Right hindlimb (tissue), 1 donor: Measurements from ENCODE around the gene THTPA.
A peak's percentile ranks its signal among the peaks of the same experiment; 100 is the strongest.
"Not testable (repeated sequence)": the region's sequence is repeated elsewhere in the genome, so short reads cannot be mapped to it uniquely, and the experiment has no call there.

ENCODE experiments used
- DNase-seq: peaks from one replicate; pipeline ENCODE4 v3.0.0-alpha.2; 2018

The THTPA gene

DNA sequence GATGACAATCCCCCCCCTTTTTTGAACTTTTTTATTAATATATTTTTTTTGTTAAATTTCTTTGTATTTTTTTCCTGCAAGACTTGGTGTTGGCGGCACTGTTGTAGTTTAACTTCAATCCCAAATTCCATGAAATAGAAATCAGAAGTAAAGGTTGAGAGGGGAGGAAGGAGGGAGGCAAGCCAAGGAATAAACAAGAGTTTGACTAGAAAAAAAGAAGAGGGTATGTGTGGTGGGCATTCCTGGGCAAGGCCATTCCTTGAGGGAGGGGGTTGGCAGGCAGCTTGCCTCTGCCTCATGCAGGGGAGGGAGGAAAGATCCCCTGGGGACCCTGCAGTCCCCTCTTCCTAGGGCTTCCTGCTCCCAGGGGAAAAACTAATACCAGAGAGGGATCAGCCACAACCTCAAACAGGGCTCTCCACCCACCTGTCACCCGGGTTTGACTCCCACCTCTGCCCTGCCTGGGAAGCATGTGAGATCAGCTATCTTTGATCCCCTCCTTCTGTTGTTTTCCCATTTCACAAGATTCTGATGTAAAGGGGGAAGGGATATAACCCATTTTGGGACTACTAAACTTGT is 12.0 kb downstream of the THTPA start:
- DNase-seq: peak; percentile 22

DNA sequence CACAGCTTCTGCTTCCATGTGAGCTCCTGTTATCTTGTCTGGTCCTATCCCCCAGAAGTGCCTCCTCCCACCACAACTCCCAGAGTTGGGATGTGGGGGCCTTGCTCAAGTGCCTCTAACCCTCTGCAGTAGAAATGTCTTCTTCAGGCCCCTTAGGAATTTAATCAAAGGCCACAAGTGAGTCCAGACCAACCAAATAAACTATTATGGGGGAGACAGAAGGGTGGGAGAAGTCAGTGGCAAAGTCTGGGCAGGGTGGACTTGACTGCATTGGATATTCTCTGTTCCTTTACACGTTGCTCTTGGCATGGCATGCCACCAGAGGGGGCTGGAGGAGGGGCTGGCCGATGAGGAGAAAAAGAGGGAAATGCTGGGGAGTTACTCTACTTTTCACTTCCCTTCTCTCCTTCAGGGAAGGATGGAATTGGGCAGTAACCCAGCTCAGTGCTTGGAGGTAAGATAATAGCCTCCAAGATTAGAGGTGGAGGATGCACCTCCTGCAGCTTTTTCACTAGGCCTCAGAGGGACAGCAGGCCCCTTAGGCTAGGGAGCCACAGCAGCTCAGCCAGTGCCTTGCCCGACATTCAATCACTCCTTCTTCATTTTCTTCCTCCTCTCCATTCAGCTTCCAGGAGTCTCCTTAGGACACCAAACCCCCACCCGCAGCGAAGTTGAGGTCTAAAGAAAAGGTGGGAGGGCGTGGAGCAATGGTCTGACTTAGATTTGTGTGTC is 12.7 kb downstream of the THTPA start:
- DNase-seq: peak; percentile 55

DNA sequence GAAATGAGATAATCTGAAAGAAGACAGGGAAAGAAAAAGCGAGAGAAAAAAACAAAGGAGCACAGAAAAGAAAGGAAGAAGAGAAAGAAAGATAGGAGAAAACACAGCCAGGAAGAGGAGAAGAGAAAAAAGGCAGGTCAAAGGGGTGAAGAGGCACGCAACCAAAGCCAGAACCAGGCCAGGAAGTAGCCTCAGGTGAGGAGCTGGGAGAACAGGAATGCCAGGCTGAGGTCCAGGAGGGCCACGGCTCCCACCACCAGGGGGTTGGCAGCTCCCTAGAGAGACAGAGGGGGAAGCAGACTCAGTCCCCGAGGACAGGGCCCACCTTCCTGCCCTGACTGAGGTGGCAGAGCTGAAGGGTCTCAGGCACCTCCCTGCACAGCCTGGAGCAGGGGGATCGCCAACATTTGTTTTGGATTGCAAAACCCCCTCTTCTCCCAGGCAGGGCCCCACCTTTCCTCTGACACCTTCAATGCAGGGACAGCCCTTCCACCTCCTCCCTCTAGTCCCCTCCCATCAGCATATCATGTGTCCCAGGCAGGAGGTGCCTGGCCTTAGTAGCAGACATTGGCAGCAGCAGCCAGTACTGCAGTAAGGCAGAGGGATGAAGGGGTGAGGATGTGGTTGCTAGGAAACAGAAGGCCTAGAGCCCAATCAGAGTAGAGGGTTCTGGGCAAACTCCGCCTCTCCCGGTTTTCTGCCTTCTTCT is 13.5 kb downstream of the THTPA start:
- peak; percentile 62 for DNase-seq

DNA sequence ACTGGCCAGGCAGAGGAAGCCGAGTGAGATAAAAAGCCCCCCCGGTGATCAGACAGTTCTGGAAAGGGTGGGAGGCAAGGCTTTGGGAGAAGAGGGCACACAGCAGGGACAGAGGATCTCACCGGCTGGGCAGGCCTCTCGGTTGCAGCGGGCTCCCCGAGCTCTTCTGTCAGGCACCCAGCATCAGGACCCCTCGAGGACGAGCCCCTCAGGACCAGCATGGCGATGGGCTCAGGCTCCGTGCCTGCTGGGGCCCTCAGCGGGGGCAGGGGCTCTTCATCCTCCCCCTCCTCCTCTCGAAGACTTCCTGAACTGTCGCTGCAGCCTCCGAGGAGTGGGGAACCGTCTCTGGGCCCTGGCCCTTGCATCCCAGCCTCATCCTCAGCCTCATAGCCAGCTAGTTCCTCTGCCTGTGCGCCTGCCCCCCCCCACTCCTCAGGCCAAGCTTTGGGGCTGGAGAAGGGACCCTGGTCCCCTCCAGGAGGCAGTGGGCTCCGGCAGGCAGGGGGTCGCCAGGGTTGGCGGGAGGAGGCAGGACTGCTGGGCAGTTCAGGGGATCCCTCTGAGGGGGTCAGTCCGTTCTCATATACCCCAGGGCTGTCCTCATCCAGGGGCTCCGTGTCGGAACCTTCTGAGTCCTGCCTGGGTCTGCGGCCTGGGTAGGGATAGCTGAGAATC is 14.9 kb downstream of the THTPA start:
- DNase-seq: peak; percentile 19

DNA sequence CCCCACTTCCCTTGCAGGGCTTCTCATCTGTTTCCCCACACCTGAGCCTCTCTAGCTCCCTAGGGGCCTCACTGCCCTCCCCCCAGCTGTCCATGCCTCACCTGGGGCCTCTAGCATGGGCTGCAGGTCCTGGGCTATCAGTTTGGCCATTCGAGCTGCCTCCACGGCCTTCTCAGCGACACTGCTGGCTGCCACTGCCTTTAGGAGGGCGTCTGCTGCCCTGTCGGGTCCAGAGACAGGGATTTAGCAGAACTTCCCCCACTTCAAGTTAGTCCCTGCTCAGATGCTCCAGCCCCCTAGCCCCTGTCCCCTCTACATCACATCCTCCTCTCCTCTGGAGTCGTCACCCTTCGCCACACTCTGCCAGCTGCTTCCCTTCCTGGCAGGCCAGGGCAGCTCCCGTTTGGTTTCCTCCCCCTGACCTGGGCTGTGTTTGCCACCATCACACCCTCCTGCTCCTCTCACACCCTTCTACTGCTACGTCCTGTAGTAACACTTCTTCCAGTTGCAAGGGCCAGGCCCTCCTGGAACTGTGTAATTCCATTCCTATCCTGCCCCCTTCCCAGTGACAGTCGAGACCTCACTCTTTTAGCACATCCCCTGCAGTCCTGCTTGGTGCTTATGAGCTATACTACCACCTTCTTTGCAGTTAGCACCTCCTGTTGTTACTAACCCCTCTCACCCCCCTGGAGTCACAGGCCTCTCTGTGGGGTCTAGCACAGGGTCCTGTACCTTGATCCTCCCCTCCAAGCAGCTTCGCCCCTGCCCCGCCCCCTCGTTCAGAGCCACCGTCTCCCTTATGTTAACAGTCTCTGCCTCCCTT is 15.8 kb downstream of the THTPA start:
- DNase-seq: peak; percentile 21

DNA sequence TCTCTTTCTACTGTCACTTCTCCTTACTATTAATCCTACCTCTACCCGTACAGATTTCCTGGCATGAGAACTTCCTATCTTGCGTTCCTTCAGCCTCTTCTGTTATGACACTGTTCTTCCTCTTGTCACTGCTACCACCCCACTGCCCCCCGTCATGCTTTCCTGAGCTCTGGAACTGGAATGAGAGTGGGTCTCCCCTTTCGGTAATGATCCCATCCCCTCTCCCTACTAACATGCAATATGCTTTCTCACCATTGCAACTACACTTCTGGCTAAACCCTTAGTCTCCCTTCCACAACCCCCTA is 16.4 kb downstream of the THTPA start:
- no peak for DNase-seq

DNA sequence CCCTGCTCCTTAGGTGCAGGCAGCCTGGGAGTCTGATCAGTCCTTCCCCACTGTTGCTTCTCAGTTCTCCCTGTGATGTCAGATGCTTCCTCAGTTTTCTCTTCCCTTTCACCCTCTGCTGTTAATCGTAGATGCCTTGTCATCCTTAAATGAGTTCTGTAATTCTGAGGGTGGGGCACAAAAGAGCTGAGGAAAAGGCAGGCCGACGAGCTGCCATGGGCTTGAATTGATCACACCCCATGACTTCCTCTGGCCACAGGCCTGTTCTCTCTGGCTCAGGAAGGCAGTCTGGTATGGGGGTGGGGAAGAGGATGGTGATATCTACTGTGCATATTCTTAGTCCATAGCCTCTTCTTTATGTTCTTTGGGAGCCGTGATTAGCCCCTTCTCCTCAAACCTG is 16.8 kb downstream of the THTPA start:
- DNase-seq: no peak

DNA sequence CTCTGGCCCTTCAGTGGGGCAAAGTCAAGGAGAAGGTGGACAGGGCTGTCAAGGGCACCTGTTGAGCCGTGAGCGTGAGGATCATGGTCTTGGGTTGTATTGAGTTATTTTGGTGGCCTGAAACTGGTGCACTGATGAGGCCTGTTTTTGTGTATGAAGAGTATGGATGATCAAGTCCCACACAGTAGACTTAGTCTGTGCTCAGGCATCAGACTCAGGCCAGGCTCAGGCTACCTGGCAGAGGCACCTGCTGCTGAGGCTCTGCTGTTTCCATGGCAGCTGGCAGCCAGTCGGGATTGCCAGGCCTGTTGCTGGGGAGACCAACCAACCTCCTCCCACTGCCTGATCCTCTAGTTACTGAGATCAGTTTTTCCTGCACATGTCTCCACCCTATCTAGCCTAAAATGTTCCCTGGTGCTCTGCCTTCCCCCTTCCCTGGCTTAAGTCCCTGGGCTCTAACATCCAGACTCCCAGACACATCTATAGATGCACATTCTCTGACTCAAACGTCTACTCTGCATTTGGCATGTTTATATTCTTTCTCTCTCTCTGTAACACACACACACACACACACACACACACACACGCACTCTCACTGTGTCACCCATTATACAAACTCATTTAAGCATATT is 17.4 kb downstream of the THTPA start:
- no peak for DNase-seq

DNA sequence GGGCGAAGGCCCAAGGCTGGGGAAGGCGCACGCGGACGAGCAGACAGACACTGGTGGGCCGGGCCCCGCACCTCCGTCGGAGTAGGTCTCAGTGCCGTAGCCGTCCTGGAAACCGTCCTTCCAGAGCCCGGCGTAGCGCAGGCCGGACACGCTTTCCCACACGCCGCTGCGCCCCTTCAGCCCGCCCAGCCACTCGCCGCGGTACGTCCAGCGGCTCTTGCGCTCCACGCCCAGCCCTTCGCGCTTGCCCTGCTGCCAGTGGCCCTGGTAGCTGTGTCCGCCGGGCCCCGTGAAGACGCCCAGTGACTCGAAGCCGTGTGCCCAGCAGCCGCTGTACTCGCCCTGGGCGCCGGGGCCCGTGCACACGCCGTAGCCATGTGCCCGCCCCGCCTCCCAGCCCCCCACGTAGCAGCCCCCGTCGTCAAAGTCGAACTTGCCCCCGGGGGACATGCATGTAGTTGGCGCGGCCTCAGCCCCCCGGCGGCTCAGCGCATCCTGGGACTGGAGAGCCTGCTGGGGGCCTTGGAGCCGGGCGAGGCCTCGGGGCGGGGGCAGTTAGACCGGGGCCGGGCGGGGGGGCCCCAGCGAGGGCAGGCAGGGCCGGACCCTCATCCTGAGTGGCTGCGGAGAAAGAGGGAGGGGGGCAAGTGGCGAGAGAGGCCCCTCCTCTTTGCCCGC is 21.1 kb downstream of the THTPA start:
- DNase-seq: peak; percentile 44

DNA sequence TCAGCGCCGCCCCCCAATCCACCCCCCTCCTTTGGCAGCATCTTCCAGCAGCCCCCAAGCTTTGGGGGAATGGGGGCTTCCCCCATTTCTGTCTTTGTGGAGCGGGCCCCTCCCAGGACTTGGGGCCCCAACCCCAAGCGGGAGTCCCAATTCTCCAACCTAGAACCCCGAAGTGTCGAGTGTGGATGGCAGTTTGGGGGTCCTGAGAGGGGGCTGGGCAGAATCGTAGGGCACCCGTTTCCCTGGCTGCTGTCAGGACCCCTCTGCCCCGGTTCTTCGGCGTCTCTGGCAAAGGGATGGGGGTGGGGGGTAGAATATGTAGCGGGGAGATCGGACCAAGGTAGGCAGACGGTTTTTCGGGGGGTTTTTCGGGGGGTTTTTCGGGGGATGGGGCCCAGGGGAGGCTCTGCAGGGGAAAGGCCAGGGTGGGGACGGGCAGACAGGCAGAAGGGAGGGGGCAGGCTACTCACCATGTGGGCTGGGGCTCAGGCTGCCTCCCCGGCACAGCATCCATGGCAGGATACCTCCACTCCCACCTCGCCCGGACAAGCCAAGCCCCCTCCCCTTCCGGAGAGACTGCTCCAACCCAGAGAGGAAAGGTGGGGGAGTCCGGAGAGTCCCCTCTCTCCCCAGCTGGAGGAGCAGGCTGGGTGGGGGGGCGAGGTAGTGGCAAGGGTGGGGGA is 21.8 kb downstream of the THTPA start:
- peak; percentile 43 for DNase-seq

DNA sequence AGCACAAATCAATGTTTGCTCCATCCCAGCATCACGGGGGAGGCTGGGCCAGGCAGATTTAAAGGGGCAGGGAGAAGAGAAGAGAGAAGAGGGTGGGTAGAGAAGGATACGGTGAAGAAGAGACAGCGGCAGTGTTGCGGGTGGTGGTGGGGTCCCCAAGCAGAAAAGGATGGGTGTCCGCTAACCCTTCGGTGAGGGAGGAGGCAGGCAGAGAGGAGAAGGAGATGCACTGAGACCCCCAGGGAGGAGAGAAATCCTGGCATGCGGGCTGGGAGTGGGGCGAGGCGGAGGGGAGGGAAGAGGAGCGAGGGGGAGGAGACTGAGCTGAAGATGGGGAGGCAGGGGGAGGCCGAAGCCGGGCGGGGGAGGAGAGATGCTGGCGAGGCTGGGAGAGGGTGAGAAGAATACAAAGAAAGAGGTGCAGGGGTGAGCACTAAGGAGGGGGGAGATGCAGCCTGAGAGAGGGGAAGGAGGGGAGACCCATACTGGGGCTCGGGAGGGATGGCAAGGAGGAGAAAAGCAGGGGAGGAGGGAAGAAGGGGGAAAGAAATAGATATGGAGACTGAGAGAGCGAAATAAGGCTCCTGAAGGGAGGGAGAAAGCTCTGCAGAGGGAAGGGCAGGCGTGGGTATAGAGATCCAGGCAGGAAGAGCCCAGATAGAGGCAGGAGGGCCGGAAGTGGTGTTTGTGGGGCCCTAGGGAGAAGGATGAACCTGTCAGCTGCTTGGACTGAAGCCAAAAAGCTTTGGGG is 22.7 kb downstream of the THTPA start, which contains the start of gene JPH4:
Gene JPH4, minus strand, starts transcription at position 231 of the 751 bp plus-strand sequence. CDS start 1,337 bp downstream, outside the sequence.
- DNase-seq: peak; percentile 65

DNA sequence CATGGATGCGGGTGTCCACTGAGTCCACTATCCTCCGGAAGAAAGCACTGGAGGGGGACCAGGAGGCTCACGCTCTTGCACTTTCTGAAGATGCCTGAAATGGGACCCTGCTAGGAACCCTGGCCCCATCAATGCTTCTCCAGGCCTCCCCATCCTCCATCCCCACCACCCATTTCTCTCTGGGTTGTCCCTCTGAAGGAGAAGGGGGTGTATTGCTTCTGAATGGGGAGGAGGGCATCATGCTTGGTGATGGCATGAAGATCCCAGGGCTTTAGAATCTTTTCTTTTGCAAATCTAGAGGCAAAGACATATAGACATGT is 23.2 kb downstream of the THTPA start:
- no peak for DNase-seq

DNA sequence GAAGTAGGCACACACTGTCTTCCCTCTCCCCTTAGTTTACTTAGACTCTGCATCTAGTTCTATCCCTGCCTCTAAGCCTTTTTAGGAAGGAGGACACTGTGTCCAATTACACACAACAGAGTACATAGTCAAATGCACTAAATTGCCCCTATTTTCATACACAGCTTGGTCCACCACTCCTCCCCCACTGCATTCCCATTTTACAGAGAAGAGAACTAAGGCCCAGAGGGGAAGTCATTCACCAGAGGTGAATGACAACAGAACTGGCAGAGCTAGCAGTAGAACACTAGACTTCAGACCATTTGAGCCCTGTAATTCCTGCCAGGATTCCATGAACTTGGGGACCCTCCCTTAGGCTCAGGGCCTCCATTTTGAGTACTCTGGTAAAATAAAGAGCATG is 23.7 kb downstream of the THTPA start:
- no peak for DNase-seq

DNA sequence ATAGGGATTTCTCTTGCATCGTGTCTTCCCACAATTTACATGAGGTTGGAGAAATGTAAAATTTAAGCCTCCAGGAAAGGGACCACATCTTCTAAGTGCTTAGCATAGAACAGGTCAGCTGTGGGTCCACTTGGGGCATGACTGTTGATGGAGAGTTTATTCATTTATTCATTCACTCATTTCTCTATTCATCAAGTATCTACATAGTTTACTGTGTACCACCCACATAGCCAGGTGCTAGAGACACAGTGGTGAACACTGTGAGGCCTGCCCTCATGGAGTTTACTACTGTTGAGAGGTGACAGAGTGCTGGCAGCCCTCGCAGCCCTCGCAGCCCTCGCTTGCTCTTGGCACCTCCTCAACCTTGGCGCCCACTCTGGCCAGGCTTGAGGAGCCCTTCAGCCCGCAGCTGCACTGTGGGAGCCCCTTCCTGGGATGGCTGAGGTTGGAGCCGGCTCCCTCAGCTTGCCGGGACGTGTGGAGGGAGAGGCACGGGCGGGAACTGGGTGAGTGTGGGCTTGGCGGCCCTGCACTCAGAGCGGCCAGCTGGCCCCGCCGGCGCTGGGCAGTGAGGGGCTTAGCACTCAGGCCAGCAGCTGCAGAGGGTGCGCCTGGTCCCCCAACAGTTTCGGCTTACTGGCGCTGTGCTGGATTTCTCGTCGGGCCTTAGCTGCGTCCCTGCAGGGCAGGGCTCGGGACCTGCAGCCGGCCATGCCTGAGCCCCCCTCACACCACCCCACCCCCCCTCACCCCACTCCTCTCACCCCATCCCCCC is 24.3 kb downstream of the THTPA start:
- DNase-seq: no peak

DNA sequence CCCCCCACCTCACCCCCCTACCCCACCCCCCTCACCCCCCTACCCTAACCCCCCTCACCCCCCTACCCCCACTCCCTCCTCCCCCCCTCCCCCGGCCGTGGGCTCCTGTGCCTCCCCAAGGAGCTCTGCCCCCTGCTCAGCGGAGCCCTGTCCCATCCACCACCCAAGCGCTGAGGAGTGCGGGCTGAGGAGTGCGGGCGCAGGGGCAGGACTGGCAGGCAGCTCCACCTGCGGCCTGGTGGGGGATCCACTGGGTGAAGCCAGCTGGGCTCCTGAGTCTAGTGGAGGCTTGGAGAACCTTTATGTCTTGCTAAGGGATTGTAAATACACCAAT is 24.8 kb downstream of the THTPA start:
- DNase-seq: no peak

DNA sequence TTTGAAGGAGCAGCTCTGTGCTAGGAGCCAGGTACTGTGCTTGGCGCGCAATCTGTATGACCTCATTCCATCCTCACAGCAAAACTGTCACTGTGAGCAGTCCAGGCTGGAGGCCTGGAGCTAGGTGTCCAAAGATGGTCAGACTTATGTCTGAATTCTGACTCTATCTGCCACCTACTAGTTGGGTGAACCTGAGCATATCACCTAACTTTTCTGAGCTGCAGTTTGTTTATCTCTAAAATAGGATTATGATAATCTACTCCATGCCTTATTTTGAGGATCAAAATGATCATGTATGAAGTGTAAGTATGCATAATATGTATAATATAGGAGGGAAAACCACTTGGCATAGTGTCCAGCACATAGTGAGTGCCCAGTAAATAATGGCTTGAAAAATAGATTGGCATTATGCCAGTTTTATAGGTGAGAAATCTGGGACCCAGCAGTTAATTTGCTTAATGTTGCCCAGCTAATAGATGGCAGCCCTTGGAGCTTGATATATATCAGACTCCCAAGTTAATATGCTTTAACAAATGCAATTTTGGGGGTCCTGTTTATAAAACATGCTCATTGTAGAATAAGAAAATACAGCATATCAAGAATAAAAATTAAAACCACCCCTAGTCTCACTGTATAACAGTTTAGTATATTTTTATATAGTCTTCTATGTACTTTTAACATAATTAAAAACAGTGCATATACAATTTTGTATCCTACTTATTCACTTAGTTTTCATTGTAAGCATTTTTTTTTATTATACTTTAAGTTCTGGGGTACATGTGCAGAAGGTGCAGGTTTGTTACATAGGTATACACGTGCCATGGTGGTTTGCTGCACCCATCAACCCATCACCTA is 27.1 kb downstream of the THTPA start:
- DNase-seq: no peak

DNA sequence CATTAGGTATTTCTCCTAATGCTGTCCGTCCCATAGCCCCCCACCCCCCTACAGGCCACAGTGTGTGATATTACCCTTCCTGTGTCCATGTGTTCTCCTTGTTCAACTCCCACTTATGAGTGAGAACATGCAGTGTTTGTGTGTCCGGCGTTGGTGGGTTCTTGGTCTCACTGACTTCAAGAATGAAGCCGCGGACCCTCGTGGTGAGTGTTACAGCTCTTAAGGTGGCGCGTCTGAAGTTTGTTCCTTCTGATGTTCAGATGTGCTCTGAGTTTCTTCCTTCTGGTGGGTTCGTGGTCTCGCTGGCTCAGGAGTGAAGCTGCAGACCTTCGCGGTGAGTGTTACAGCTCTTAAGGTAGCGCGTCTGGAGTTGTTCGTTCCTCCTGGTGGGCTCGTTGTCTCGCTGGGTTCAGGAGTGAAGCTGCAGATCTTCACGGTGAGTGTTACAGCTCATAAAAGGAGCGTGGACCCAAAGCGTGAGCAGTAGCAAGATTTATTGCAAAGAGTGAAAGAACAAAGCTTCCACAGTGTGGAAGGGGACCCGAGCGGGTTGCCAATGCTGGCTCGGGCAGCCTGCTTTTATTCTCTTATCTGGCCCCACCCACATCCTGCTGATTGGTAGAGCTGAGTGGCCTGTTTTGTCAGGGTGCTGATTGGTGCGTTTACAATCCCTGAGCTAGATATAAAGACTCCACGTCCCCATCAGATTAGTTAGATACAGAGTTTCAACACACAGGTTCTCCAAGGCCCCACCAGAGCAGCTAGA is 27.9 kb downstream of the THTPA start:
- DNase-seq: not testable (repeated sequence)
